ENCODE measurements around the gene C19orf12.

The C19orf12 gene

GRCh38 chr19:29714953-29715700, at the start of gene C19orf12:
Gene C19orf12 (minus strand): TSS chr19:29715261. CDS start chr19:29708413, 6,848 bp downstream.
- DNase-seq (ENCODE audit: low read depth): no peak

- no peak for DNase-seq (ENCODE audit: low read depth)
Observed at GRCh38 chr19:29764361-29764760, 49.3 kb upstream of the C19orf12 start.

GRCh38 chr19:29763196-29763595, 48.1 kb upstream of the C19orf12 start:
- no peak for DNase-seq (ENCODE audit: low read depth)

GRCh38 chr19:29761575-29762232, 46.6 kb upstream of the C19orf12 start:
- no peak for DNase-seq (ENCODE audit: low read depth)

- no peak for DNase-seq (ENCODE audit: low read depth)
Observed at GRCh38 chr19:29760752-29761502, 45.9 kb upstream of the C19orf12 start.

- DNase-seq (ENCODE audit: low read depth): no peak
Observed at GRCh38 chr19:29759359-29759758, 44.3 kb upstream of the C19orf12 start.

GRCh38 chr19:29758863-29759262, 43.8 kb upstream of the C19orf12 start:
- no peak for DNase-seq (ENCODE audit: low read depth)

GRCh38 chr19:29757551-29757950, 42.5 kb upstream of the C19orf12 start:
- DNase-seq (ENCODE audit: low read depth): no peak

- DNase-seq (ENCODE audit: low read depth): no peak
Observed at GRCh38 chr19:29753934-29754305, 38.9 kb upstream of the C19orf12 start.

GRCh38 chr19:29753190-29753933, 38.3 kb upstream of the C19orf12 start:
- no peak for DNase-seq (ENCODE audit: low read depth)

GRCh38 chr19:29752450-29753025, 37.5 kb upstream of the C19orf12 start:
- no peak for DNase-seq (ENCODE audit: low read depth)

GRCh38 chr19:29751932-29752331, 36.9 kb upstream of the C19orf12 start:
- DNase-seq (ENCODE audit: low read depth): no peak

GRCh38 chr19:29750001-29750400, 34.9 kb upstream of the C19orf12 start:
- DNase-seq (ENCODE audit: low read depth): no peak

- DNase-seq (ENCODE audit: low read depth): no peak
Observed at GRCh38 chr19:29748996-29749849, 34.2 kb upstream of the C19orf12 start.

- no peak for DNase-seq (ENCODE audit: low read depth)
Observed at GRCh38 chr19:29745253-29745652, 30.2 kb upstream of the C19orf12 start.

- DNase-seq (ENCODE audit: low read depth): no peak
Observed at GRCh38 chr19:29743681-29744080, 28.6 kb upstream of the C19orf12 start.

GRCh38 chr19:29741776-29742175, 26.7 kb upstream of the C19orf12 start:
- no peak for DNase-seq (ENCODE audit: low read depth)

- no peak for DNase-seq (ENCODE audit: low read depth)
Observed at GRCh38 chr19:29741226-29741625, 26.2 kb upstream of the C19orf12 start.

GRCh38 chr19:29737461-29738000, 22.5 kb upstream of the C19orf12 start:
- no peak for DNase-seq (ENCODE audit: low read depth)

- no peak for DNase-seq (ENCODE audit: low read depth)
Observed at GRCh38 chr19:29735829-29736228, 20.8 kb upstream of the C19orf12 start.

All from HS-5 (cell line).